Endometrium (tissue), 2 donors: ENCODE measurements around the gene XXYLT1.
"Not testable (repeated sequence)": the region's sequence is repeated elsewhere in the genome, so short reads cannot be mapped to it uniquely, and the experiment has no call there.

Experiments
- FAIRE-seq: peaks from 2 replicates; lab custom pipeline; 2012; peaks lifted over from hg19 to GRCh38; lab: Jason Lieb, UNC
- donor health status: control.
- donor health status: control.

XXYLT1 gene

GRCh38 chr3:195112361-195112791 is 158.6 kb downstream of the XXYLT1 start:
- FAIRE-seq, result no peak

- no peak for FAIRE-seq
These were observed 159.2 kb downstream of the XXYLT1 start for GRCh38 chr3:195111766-195112165.

GRCh38 chr3:195111319-195111705 is 159.6 kb downstream of the XXYLT1 start:
- FAIRE-seq, result no peak

GRCh38 chr3:195110647-195111318 is 160.2 kb downstream of the XXYLT1 start:
- FAIRE-seq, result no peak

GRCh38 chr3:195109098-195109657 is 161.8 kb downstream of the XXYLT1 start:
- FAIRE-seq, result no peak

- FAIRE-seq, result no peak
These were observed 163.4 kb downstream of the XXYLT1 start for GRCh38 chr3:195107593-195107992.

- not testable (repeated sequence) for FAIRE-seq
These were observed 163.9 kb downstream of the XXYLT1 start for GRCh38 chr3:195107031-195107430.

- FAIRE-seq, result no peak
These were observed 164.5 kb downstream of the XXYLT1 start for GRCh38 chr3:195106418-195106906.

GRCh38 chr3:195105841-195106417 is 165.0 kb downstream of the XXYLT1 start:
- no peak for FAIRE-seq

- FAIRE-seq, result no peak
These were observed 165.6 kb downstream of the XXYLT1 start for GRCh38 chr3:195105389-195105788.

- no peak for FAIRE-seq
These were observed 166.6 kb downstream of the XXYLT1 start for GRCh38 chr3:195104340-195104739.

- FAIRE-seq, result no peak
These were observed 167.3 kb downstream of the XXYLT1 start for GRCh38 chr3:195103623-195104022.

- no peak for FAIRE-seq
These were observed 168.1 kb downstream of the XXYLT1 start for GRCh38 chr3:195102609-195103467.

- no peak for FAIRE-seq
These were observed 168.9 kb downstream of the XXYLT1 start for GRCh38 chr3:195101927-195102608.

GRCh38 chr3:195101001-195101583 is 169.9 kb downstream of the XXYLT1 start:
- no peak for FAIRE-seq

- FAIRE-seq, result no peak
These were observed 170.8 kb downstream of the XXYLT1 start for GRCh38 chr3:195099951-195100785.

GRCh38 chr3:195098741-195099525 is 172.0 kb downstream of the XXYLT1 start:
- FAIRE-seq, result no peak

- no peak for FAIRE-seq
These were observed 173.4 kb downstream of the XXYLT1 start for GRCh38 chr3:195097331-195098255.
